BJ (cell line): ENCODE measurements around the gene LINGO4. TPM values are rescaled to one million over a fixed set of nuclear protein-coding genes. Genes with fewer than 3 reads are reported as not detected.

ENCODE experiments used
- CTCF ChIA-PET: fragments of 350-600 bp; formaldehyde crosslinking; extraction: SDS; loops from one replicate; lab custom pipeline; 2021; ENCODE audit warnings: antibody characterized with exemption, inconsistent platforms; lab: Yijun Ruan, JAX
- POLR2A ChIA-PET: fragments of 300-600 bp; sonication (Branson Sonifier 250); formaldehyde crosslinking; extraction: SDS; loops from one replicate; lab custom pipeline; 2021; ENCODE audit warnings: antibody characterized with exemption; lab: Charles Lee
- DNase-seq: peaks from one replicate; pipeline ENCODE4 v3.0.0-alpha.2; 2011; ENCODE audit warnings: low read depth
- H3K27me3 ChIP-seq: 2 replicates; pipeline ENCODE4 v1.6.0; 2011; ENCODE audit warnings: low read length; ENCODE audit not compliant: control insufficient read depth, insufficient read depth
- H3K36me3 ChIP-seq: 2 replicates; pipeline ENCODE4 v1.5.1; 2011; ENCODE audit warnings: low read length; ENCODE audit not compliant: control insufficient read depth, insufficient read depth
- H3K4me3 ChIP-seq: 2 replicates; pipeline ENCODE4 v1.5.1; 2011; ENCODE audit warnings: low read depth, mild to moderate bottlenecking, control low read depth, low read length
- polyA plus RNA-seq: library from polyadenylated mRNA; depleted of rRNA; stranded (reverse); fragments of >200 nt; gene quantifications from 2 replicates; pipeline ENCODE4 v1.2.3, GENCODE V29; 2011
- TF ChIP-seq, protein P1 (sequence below): IDR thresholded peaks from 2 replicates; pipeline ENCODE4 v1.5.1; 2011; ENCODE audit warnings: low read depth, mild to moderate bottlenecking, control low read depth, inconsistent platforms, low read length, moderate library complexity; ENCODE audit not compliant: insufficient read depth

Gene LINGO4
- polyA plus RNA-seq, 1 experiment: not detected

DNA sequence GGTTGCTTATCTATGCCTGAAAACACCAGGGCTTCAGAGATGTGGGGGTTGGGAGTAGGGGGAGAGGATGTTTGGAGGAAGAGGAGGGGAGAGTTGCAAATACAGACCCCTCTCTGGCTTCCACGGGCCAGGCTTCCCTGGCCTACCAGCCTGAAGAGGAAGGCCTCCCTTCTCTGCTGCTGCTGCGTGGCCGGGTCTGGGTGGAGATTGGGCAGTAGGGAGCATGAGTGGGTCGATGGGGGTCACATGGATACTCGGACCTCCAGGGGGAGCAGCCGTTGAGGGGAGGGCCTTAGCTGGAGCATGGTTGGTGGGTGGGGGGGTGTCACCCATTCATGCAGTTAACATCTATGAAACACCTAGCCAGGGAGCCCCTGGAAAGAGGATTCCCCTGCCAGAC lies 24.8 kb upstream of the LINGO4 start:
- CTCF ChIA-PET: interaction anchor here (1.0 kb wide), 1 partner anchor 18 kb away, joined by 3 read pairs; no protein-coding TSS in a partner anchor
- DNase-seq: no peak
- no peak overlapping the region for H3K4me3 ChIP-seq
- peaks cover 15% of the 10 kb centered on the region for H3K27me3 ChIP-seq
- no peaks in the 10 kb centered on the region for H3K36me3 ChIP-seq
- POLR2A ChIA-PET: no interaction called here
- TF ChIP-seq, protein P1, sequence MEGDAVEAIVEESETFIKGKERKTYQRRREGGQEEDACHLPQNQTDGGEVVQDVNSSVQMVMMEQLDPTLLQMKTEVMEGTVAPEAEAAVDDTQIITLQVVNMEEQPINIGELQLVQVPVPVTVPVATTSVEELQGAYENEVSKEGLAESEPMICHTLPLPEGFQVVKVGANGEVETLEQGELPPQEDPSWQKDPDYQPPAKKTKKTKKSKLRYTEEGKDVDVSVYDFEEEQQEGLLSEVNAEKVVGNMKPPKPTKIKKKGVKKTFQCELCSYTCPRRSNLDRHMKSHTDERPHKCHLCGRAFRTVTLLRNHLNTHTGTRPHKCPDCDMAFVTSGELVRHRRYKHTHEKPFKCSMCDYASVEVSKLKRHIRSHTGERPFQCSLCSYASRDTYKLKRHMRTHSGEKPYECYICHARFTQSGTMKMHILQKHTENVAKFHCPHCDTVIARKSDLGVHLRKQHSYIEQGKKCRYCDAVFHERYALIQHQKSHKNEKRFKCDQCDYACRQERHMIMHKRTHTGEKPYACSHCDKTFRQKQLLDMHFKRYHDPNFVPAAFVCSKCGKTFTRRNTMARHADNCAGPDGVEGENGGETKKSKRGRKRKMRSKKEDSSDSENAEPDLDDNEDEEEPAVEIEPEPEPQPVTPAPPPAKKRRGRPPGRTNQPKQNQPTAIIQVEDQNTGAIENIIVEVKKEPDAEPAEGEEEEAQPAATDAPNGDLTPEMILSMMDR: no peak

DNA sequence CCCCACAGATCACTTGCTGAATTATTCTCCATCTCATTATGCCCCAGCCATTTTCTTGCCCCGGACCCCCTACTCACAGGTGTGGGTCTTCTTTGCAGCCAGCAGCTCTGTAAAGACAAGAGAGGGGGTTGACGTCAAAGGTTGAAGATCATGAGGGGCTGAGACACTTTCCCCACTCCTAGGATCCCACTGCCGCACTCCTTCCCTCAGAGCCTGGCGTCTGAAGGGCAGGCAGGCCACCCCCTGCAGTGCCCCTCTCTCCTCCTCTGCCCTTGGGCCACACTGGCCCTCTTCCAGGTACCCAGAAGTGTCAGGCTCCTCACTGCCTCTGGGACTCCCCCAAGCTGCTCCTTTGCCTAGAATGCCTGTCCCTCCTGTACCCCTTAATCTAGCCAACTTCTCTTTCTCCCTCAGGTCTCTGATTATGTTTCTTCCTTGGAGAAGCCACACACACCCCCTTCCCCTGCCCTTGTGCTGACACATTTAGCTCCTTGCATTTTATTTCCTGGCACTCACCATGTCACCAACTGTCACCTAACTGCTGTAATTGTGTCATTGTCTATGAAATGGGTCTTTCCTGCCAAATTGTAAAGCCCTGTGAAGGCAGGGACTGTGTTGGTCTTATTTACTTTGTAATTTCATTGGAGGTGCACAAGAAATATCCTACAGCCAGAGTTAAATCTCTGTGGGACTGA lies 24.3 kb upstream of the LINGO4 start:
- Histone ChIP-seq H3K27me3 (peaks cover 17% of the 10 kb centered on the region), H3K4me3 (no peak overlapping the region), H3K36me3 (no peaks in the 10 kb centered on the region)
- DNase-seq: no peak
- TF ChIP-seq, protein P1: no peak
- POLR2A ChIA-PET: no interaction called here
- CTCF ChIA-PET: interaction anchor here (1.0 kb wide), 1 partner anchor 17 kb away, joined by 3 read pairs; no protein-coding TSS in a partner anchor

DNA sequence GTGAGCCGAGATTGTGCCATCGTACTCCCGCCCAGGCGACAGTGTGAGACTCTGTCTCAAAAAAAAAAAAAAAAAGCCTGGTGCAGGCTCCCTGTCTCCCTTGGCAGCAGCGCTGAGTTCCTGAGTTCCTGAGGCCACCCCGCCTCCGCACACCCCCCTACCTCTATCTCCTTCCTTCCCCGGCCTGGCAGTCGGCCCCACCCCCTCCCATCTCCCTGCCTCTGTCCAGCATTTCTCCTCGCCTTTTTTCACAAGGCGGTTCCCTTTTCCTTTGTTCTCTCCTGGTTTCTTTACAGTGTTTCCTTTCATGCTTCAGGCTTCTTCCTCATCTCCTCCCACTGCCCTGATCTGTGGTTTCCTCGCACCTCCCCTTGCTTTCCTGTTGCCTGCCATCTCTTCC lies 23.7 kb upstream of the LINGO4 start:
- Histone ChIP-seq H3K27me3 (peaks cover 21% of the 10 kb centered on the region), H3K4me3 (no peak overlapping the region), H3K36me3 (no peaks in the 10 kb centered on the region)
- TF ChIP-seq, protein P1: no peak
- DNase-seq: no peak
- CTCF ChIA-PET: no interaction called here
- POLR2A ChIA-PET: no interaction called here

DNA sequence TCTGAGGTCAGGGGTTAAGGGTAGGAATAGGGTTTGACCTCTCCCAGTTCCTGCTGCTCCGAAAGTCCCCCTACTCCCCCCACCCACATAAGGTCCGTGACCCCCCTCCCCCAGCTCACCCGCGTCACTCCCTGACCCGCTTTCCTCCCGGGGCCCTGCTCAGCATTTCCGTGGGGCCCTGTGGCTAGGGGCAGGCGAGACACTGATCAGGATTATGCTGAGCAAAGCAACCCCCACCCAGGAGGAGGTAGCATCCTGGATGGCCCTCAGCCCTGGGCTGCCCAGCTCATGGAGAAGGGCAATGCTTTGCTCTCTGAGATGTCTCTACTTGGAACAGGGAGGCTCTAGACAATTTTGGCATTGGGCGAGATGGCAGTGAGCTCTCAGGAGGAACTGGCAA lies 22.6 kb upstream of the LINGO4 start:
- H3K4me3 ChIP-seq: no peak overlapping the region
- POLR2A ChIA-PET: no interaction called here
- CTCF ChIA-PET: no interaction called here
- peaks cover 20% of the 10 kb centered on the region for H3K27me3 ChIP-seq
- TF ChIP-seq, protein P1: no peak
- H3K36me3 ChIP-seq: no peaks in the 10 kb centered on the region
- no peak for DNase-seq

DNA sequence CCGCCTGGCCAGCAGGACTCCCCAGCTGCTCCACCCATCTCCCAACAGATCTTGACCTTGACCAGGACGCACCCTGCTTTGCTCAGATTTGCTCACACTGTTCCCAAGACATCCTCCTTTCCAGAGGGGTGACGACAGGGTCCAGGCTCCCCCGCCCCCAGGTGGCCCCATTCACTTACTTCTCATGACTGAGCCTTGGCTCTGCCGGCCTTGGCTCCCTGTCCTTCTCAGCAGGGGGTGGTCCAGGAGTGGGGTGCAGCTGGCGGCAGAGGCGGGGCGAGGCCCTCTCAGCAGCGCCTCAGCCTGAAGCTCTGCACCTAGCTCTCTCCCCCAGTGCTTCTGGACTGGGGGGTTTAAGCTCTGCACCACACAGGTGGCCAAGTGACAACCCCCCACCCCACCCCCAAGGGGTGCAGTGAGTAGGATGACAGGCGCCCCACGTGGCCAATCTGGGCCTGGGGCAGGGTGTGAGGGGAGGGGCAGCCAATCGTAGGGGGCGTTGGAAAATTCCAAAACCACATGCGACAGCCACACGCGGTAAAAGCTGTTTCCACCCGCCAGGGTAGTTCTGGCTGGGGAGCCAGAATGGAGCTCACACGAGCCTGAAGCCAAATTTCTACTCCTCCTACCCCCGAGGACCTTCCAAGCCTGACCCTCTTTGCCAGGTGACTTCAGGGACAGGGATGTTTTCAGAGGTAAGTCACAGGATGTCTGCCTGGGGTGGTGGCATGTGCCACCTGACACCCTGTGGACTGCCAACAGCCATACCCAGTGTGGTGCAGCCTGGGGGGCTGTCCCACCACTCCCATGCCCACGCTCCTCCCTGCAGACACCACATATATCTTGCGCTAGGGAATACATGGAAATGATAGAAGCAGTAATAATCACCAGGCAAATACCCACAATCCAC lies 20.8 kb upstream of the LINGO4 start:
- TF ChIP-seq, protein P1: no peak
- DNase-seq: no peak
- Histone ChIP-seq H3K27me3 (peaks cover 21% of the 10 kb centered on the region), H3K4me3 (no peak overlapping the region), H3K36me3 (no peaks in the 10 kb centered on the region)
- CTCF ChIA-PET: no interaction called here
- POLR2A ChIA-PET: no interaction called here
